Caco-2 (cell line): ENCODE data around the gene ERC2. TPM values are rescaled to one million over a fixed set of nuclear protein-coding genes. Genes with fewer than 3 reads are reported as not detected.

Experiments
- BruUV-seq: library from RNA; stranded (reverse); fragments of 400-500 nt; replicated peaks from 2 replicates; lab custom pipeline; 2021; lab: Mats Ljungman, UMichigan
- CTCF ChIA-PET: fragments of 300-600 bp; sonication (Branson Sonifier 250); formaldehyde crosslinking; loops from one replicate; lab custom pipeline; 2022; ENCODE audit warnings: antibody characterized with exemption; lab: Charles Lee
- POLR2A ChIA-PET: fragments of 300-600 bp; sonication (Branson Sonifier 250); formaldehyde crosslinking; loops from one replicate; lab custom pipeline; 2022; ENCODE audit warnings: antibody characterized with exemption; lab: Charles Lee
- DNase-seq, 2 experiments: peaks; one replicate each; pipeline versions ENCODE4 v3.0.0 to v3.0.0-alpha.2; 2020 to 2022
- H3K27me3 ChIP-seq: replicated peaks from 2 replicates; pipeline ENCODE4 v1.6.0; 2011; ENCODE audit warnings: low read length; ENCODE audit not compliant: control insufficient read depth, insufficient read depth
- H3K36me3 ChIP-seq: 2 replicates; pipeline ENCODE4 v1.5.1; 2011; ENCODE audit warnings: low read length; ENCODE audit not compliant: control insufficient read depth, insufficient read depth
- H3K4me1 ChIP-seq: fragments of 250-450 bp; sonication (Bioruptor Pico); 2 replicates; pipeline ENCODE4 v1.5.1; 2020; ENCODE audit warnings: mild to moderate bottlenecking
- H3K4me3 ChIP-seq: 2 replicates; pipeline ENCODE4 v1.5.1; 2011; ENCODE audit warnings: low read depth, mild to moderate bottlenecking, control low read depth, low read length
- H3K9me3 ChIP-seq: fragments of 250-450 bp; sonication (Bioruptor Pico); 2 replicates; pipeline ENCODE4 v1.5.1; 2020; ENCODE audit warnings: mild to moderate bottlenecking, moderate library complexity
- H3K27ac Mint-ChIP-seq: one replicate; pipeline ENCODE4 v1.8.0; 2022; ENCODE audit warnings: mixed read lengths; ENCODE audit not compliant: unreplicated experiment
- H3K27me3 Mint-ChIP-seq: one replicate; pipeline ENCODE4 v1.8.0; 2022; ENCODE audit warnings: mixed read lengths; ENCODE audit not compliant: insufficient read depth, unreplicated experiment
- H3K36me3 Mint-ChIP-seq: one replicate; pipeline ENCODE4 v1.8.0; 2022; ENCODE audit warnings: mild to moderate bottlenecking, mixed read lengths; ENCODE audit not compliant: insufficient read depth, unreplicated experiment
- H3K4me1 Mint-ChIP-seq: one replicate; pipeline ENCODE4 v1.8.0; 2022; ENCODE audit warnings: low read depth, mixed read lengths; ENCODE audit not compliant: unreplicated experiment
- H3K4me3 Mint-ChIP-seq: one replicate; pipeline ENCODE4 v1.8.0; 2022; ENCODE audit warnings: mild to moderate bottlenecking, moderate library complexity, mixed read lengths; ENCODE audit not compliant: unreplicated experiment
- H3K9me3 Mint-ChIP-seq: one replicate; pipeline ENCODE4 v1.8.0; 2022; ENCODE audit warnings: mixed read lengths; ENCODE audit not compliant: unreplicated experiment
- CTCF ChIP-seq, 2 experiments: fragments of 200-600 bp in 1 of 2; IDR thresholded peaks; 1 replicate in 1 of 2; 2 replicates in 1 of 2; pipeline versions ENCODE4 v1.5.1 to v1.8.0; 2011 to 2022; ENCODE audit warnings: antibody characterized with exemption in 1 of 2, control low read depth in 1 of 2, inconsistent platforms in 1 of 2, low read depth in 1 of 2, low read length in 1 of 2, mild to moderate bottlenecking in 1 of 2, moderate library complexity in 1 of 2; ENCODE audit not compliant: insufficient read depth in 1 of 2, severe bottlenecking in 1 of 2, unreplicated experiment in 1 of 2
- intact Hi-C: fragments of 100-400 bp; cut with micrococcal nuclease; formaldehyde crosslinking; loops from one replicate; pipeline ENCODE4 v1.10.0; 2022; ENCODE audit not compliant: unreplicated experiment
- total RNA-seq: library from RNA; stranded (reverse); gene quantifications from 2 replicates; pipeline ENCODE4 v1.2.3, GENCODE V29; 2022

The ERC2 gene
- total RNA-seq, 1 experiment from 2014 or later = 0.54 TPM

GRCh38 chr3:55607844-55608243 is 860.4 kb downstream of the ERC2 start:
- Histone ChIP-seq H3K4me1 (no peaks in the 10 kb centered on the region), H3K4me3 (no peak overlapping the region), H3K36me3 (no peaks in the 10 kb centered on the region), H3K9me3 (no peaks in the 10 kb centered on the region), H3K27me3 (no peaks in the 10 kb centered on the region)
- Mint-ChIP-seq H3K27ac (no peak overlapping the region), H3K27me3 (peaks cover 3% of the 10 kb centered on the region), H3K4me3 (no peak overlapping the region), H3K9me3 (no peaks in the 10 kb centered on the region), H3K4me1 (no peaks in the 10 kb centered on the region), H3K36me3 (no peaks in the 10 kb centered on the region)
- TF ChIP-seq CTCF (IDR thresholded peaks at IDR 0.05; ENCODE audit: insufficient read depth in 1 of 2, low read depth in 1 of 2, low read length in 1 of 2, severe bottlenecking in 1 of 2, unreplicated experiment in 1 of 2) = no peak
- ChIA-PET POLR2A (no interaction called here), CTCF (no interaction called here)
- BruUV-seq = no TSS peak
- intact Hi-C loops = no loop called here
- no peak for DNase-seq

- no TSS peak for BruUV-seq
- CTCF ChIA-PET = no interaction called here
- Mint-ChIP-seq H3K4me3 (no peak overlapping the region), H3K27me3 (peaks cover 3% of the 10 kb centered on the region), H3K9me3 (no peaks in the 10 kb centered on the region), H3K4me1 (no peaks in the 10 kb centered on the region), H3K36me3 (no peaks in the 10 kb centered on the region), H3K27ac (no peak overlapping the region)
- Histone ChIP-seq H3K4me1 (no peaks in the 10 kb centered on the region), H3K4me3 (no peak overlapping the region), H3K36me3 (no peaks in the 10 kb centered on the region), H3K27me3 (no peaks in the 10 kb centered on the region), H3K9me3 (no peaks in the 10 kb centered on the region)
- no peak for TF ChIP-seq CTCF (IDR thresholded peaks at IDR 0.05; ENCODE audit: insufficient read depth in 1 of 2, low read depth in 1 of 2, low read length in 1 of 2, severe bottlenecking in 1 of 2, unreplicated experiment in 1 of 2)
- intact Hi-C loops = no loop called here
- POLR2A ChIA-PET = no interaction called here
- no peak for DNase-seq
Measured at GRCh38 chr3:55607175-55607574, 861.1 kb downstream of the ERC2 start.

- Histone ChIP-seq H3K4me1 (no peaks in the 10 kb centered on the region), H3K4me3 (no peak overlapping the region), H3K9me3 (no peaks in the 10 kb centered on the region), H3K27me3 (no peaks in the 10 kb centered on the region), H3K36me3 (no peaks in the 10 kb centered on the region)
- H3K4me3 Mint-ChIP-seq = no peak overlapping the region
- intact Hi-C loops = no loop called here
- H3K36me3 Mint-ChIP-seq = no peaks in the 10 kb centered on the region
- ChIA-PET POLR2A (no interaction called here), CTCF (no interaction called here)
- no peak for DNase-seq
- no TSS peak for BruUV-seq
- no peaks in the 10 kb centered on the region for H3K4me1 Mint-ChIP-seq
- no peaks in the 10 kb centered on the region for H3K9me3 Mint-ChIP-seq
- H3K27ac Mint-ChIP-seq = no peak overlapping the region
- no peaks in the 10 kb centered on the region for H3K27me3 Mint-ChIP-seq
- TF ChIP-seq CTCF (IDR thresholded peaks at IDR 0.05; ENCODE audit: insufficient read depth in 1 of 2, low read depth in 1 of 2, low read length in 1 of 2, severe bottlenecking in 1 of 2, unreplicated experiment in 1 of 2) = no peak
Measured at GRCh38 chr3:55605443-55606236, 862.6 kb downstream of the ERC2 start.
